ENCODE data around the gene SBK3.

SBK3 gene

DNA sequence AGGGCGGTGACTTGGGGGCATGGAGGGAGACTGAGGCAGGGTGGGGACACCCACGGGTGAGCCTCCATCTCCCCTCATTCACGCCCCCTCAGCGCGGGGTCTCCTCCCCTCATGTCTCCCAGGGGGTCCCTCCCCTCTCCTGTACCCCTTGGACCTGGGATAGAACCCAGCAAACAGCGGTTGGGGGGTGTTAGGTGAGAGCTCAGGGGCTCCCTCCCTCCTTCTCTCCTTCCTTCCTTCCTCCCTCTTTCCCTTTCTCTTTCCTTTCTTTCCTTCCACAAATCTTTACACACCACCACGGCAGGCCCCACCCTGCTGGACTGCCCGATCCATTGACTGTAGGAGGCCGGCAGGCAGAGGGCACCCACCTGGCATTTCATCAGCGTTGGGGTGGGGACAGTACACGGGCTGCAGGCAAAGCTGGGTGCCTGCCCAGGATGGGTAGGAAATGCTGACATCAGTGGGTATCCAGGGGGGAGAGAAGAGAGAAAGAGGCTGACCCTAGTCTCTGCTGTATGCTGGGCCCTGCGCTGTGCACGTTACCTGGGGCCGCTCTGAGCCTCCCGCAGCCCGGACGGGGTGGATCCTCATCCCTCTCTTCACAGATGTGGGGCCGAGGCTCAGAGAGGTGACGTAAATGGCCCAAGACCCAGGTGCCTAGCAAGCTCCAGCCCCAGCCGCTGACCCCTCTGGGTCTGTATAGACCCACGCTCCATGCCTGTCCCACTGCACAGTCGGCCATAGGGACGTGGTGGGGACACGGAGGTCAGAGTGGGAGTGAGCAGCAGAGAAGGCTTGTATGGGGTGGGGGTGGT is 53.6 kb downstream of the SBK3 start:
- no peak for DNase-seq (ENCODE audit: low read depth in 3 of 3, low spot score in 1 of 3)
